HepG2 (cell line): Measurements from ENCODE around the gene ATF3. TPM values are rescaled to one million over a fixed set of nuclear protein-coding genes. Genes with fewer than 3 reads are reported as not detected.
"Not testable (repeated sequence)": the region's sequence is repeated elsewhere in the genome, so short reads cannot be mapped to it uniquely, and the experiment has no call there.

Experiments
- ATAC-seq: fragments of 200-7000 bp; cut with Tn5 transposase; 3 replicates; pipeline ENCODE4 v1.9.1; 2020; ENCODE audit warnings: mild to moderate bottlenecking, moderate library complexity
- BruUV-seq: library from RNA; stranded (reverse); fragments of 400-500 nt; replicated peaks from 2 replicates; lab custom pipeline; 2021; lab: Mats Ljungman, UMichigan
- CTCF ChIA-PET: fragments of 300-600 bp; formaldehyde crosslinking; extraction: SDS; loops from one replicate; lab custom pipeline; 2021; ENCODE audit warnings: low total read pairs, inconsistent platforms, low intra/inter-chr PET ratio; lab: Yijun Ruan, JAX
- POLR2A ChIA-PET: fragments of 350-600 bp; sonication (Branson Sonifier 250); formaldehyde crosslinking; loops from one replicate; lab custom pipeline; 2020; ENCODE audit warnings: antibody characterized with exemption, inconsistent platforms; lab: Yijun Ruan, JAX
- DNase-seq: peaks from one replicate; pipeline ENCODE4 v3.0.0-alpha.2; 2015; ENCODE audit warnings: low spot score
- FAIRE-seq: peaks from 3 replicates; lab custom pipeline; 2011; peaks lifted over from hg19 to GRCh38; lab: Jason Lieb, UNC
- H2AFZ ChIP-seq: one replicate; pipeline ENCODE4 v1.6.1; 2011; ENCODE audit warnings: low read length, inconsistent platforms
- H3K27ac ChIP-seq: fragments of 300-600 bp; 3 replicates; pipeline ENCODE4 v1.8.0; 2011; ENCODE audit warnings: mixed run types, mild to moderate bottlenecking, mixed read lengths, low read length, inconsistent platforms; ENCODE audit not compliant: insufficient read depth; ENCODE audit errors: extremely low read length
- H3K27me3 ChIP-seq, 2 experiments: fragments of 200-600 bp in 1 of 2; 2 replicates in 1 of 2; 3 replicates in 1 of 2; pipeline versions ENCODE4 v1.6.0 to v1.8.0; 2011; ENCODE audit warnings: low read length in 2 of 2, mild to moderate bottlenecking in 2 of 2, moderate library complexity in 2 of 2, inconsistent platforms in 1 of 2; ENCODE audit not compliant: insufficient read depth in 2 of 2, control insufficient read depth in 1 of 2
- H3K36me3 ChIP-seq, 2 experiments: fragments of 200-600 bp in 1 of 2; replicated peaks in 1 of 2; 2 replicates in 1 of 2; 3 replicates in 1 of 2; pipeline versions ENCODE4 v1.5.1 to v1.8.0; 2011; ENCODE audit warnings: low read length in 2 of 2, inconsistent platforms in 1 of 2; ENCODE audit not compliant: insufficient read depth in 2 of 2, control insufficient read depth in 1 of 2
- H3K4me1 ChIP-seq: 2 replicates; pipeline ENCODE4 v1.5.1; 2012; ENCODE audit warnings: low read length, inconsistent platforms; ENCODE audit not compliant: insufficient read depth
- H3K4me2 ChIP-seq: 2 replicates; pipeline ENCODE4 v1.6.0; 2011; ENCODE audit warnings: low read depth, low read length, inconsistent platforms
- H3K4me3 ChIP-seq, 3 experiments: fragments of 200-600 bp in 1 of 3; sonication (generic), shearing (Covaris generic) in 1 of 3; replicated peaks in 1 of 3; 2 replicates each; pipeline ENCODE4 v1.5.1; 2011 to 2016; ENCODE audit warnings: low read length in 3 of 3, inconsistent platforms in 2 of 3, low read depth in 2 of 3, mild to moderate bottlenecking in 2 of 3, control low read depth in 1 of 3, mixed read lengths in 1 of 3; ENCODE audit not compliant: insufficient read depth in 1 of 3
- H3K79me2 ChIP-seq: one replicate; pipeline ENCODE4 v1.6.1; 2011; ENCODE audit warnings: low read length, inconsistent platforms; ENCODE audit not compliant: insufficient read depth
- H3K9ac ChIP-seq: 2 replicates; pipeline ENCODE4 v1.6.0; 2011; ENCODE audit warnings: mild to moderate bottlenecking, low read depth, low read length, inconsistent platforms; ENCODE audit not compliant: insufficient read depth
- H3K9me3 ChIP-seq: 2 replicates; pipeline ENCODE4 v1.5.1; 2012; ENCODE audit warnings: mild to moderate bottlenecking, low read length
- H4K20me1 ChIP-seq: 2 replicates; pipeline ENCODE4 v1.6.0; 2011; ENCODE audit warnings: inconsistent platforms, mild to moderate bottlenecking, low read length, moderate library complexity; ENCODE audit not compliant: insufficient read depth
- ERF ChIP-seq: IDR thresholded peaks from 2 replicates; pipeline ENCODE4 v1.6.1; 2018; ENCODE audit warnings: missing biosample characterization, missing genetic modification reagents
- FOXA3 ChIP-seq: IDR thresholded peaks from 2 replicates; pipeline ENCODE4 v1.6.1; 2016; ENCODE audit warnings: missing genetic modification reagents, missing compliant biosample characterization
- GATAD2A ChIP-seq: IDR thresholded peaks from 2 replicates; pipeline ENCODE4 v1.6.1; 2016
- HDAC1 ChIP-seq: sonication (generic); formaldehyde crosslinking; IDR thresholded peaks from 2 replicates; pipeline ENCODE4 v1.5.1; 2020; ENCODE audit warnings: mild to moderate bottlenecking, missing genetic modification reagents
- HIC2 ChIP-seq: sonication (generic); formaldehyde crosslinking; IDR thresholded peaks from 2 replicates; pipeline ENCODE4 v1.9.0; 2022; ENCODE audit warnings: low read depth, missing genetic modification reagents
- HOXA3 ChIP-seq: sonication (generic); formaldehyde crosslinking; IDR thresholded peaks from 2 replicates; pipeline ENCODE4 v1.5.0; 2020; ENCODE audit warnings: missing genetic modification reagents
- LCORL ChIP-seq, 2 experiments: fragments of 450-650 bp in 1 of 2; sonication (generic) in 1 of 2; formaldehyde crosslinking in 1 of 2; IDR thresholded peaks; 2 replicates each; pipeline versions ENCODE4 v1.5.0 to v1.6.1; 2017 to 2020; ENCODE audit warnings: antibody characterized with exemption in 1 of 2, missing genetic modification reagents in 1 of 2
- MEIS1 ChIP-seq: sonication (generic); formaldehyde crosslinking; IDR thresholded peaks from 2 replicates; pipeline ENCODE4 v1.9.0; 2021; ENCODE audit warnings: mild to moderate bottlenecking, missing genetic modification reagents, moderate library complexity, borderline replicate concordance
- REPIN1 ChIP-seq: sonication (generic); formaldehyde crosslinking; IDR thresholded peaks from 2 replicates; pipeline ENCODE4 v1.8.0; 2022; ENCODE audit warnings: missing genetic modification reagents, low read depth, mild to moderate bottlenecking, borderline replicate concordance
- SAP130 ChIP-seq: IDR thresholded peaks from 2 replicates; pipeline ENCODE4 v1.6.1; 2016; ENCODE audit warnings: low read depth
- SOX6 ChIP-seq, 2 experiments: fragments of 450-650 bp in 1 of 2; sonication (generic) in 1 of 2; formaldehyde crosslinking in 1 of 2; IDR thresholded peaks; 2 replicates each; pipeline versions ENCODE4 v1.4.0 to v1.6.1; 2017 to 2020; ENCODE audit warnings: antibody characterized with exemption in 1 of 2, mild to moderate bottlenecking in 1 of 2, missing genetic modification reagents in 1 of 2
- ZNF281 ChIP-seq: sonication (generic); formaldehyde crosslinking; IDR thresholded peaks from 2 replicates; pipeline ENCODE4 v1.4.0; 2020; ENCODE audit warnings: missing genetic modification reagents, borderline replicate concordance
- ZNF343 ChIP-seq: sonication (generic); formaldehyde crosslinking; IDR thresholded peaks from 2 replicates; pipeline ENCODE4 v1.4.0; 2020; ENCODE audit warnings: mild to moderate bottlenecking, missing genetic modification reagents
- WGBS: methylation state at CpG from one replicate; pipeline ENCODE4 v1.1.6; 2017; ENCODE audit warnings: low lambda C conversion rate; 5-methylcytosine and 5-hydroxymethylcytosine counted together
- in situ Hi-C: cut with HindIII; loops from 2 replicates; pipeline ENCODE4 v1.10.0; 2017; ENCODE audit warnings: low pct_unique_long_range_greater_than_20kb; ENCODE audit not compliant: extremely low pct_ligation_motif_present
- intact Hi-C: fragments of 100-400 bp; cut with micrococcal nuclease; formaldehyde crosslinking; loops from one replicate; pipeline ENCODE4 v1.10.0; 2022; ENCODE audit not compliant: unreplicated experiment
- polyA plus RNA-seq, 8 experiments: library from polyadenylated mRNA; depleted of rRNA in 3 of 8; stranded (reverse) in 7 of 8; unstranded in 1 of 8; fragments of >200 nt; fragmentation: Illumina TruSeq in 4 of 8; extraction: Trizol in 4 of 8; gene quantifications; 2 replicates each; pipeline versions ENCODE4 v1.2.1 to v1.2.3, GENCODE V29; 2011 to 2016; ENCODE audit warnings: low read depth in 4 of 8, missing spikeins in 1 of 8, mixed read lengths in 1 of 8; ENCODE audit not compliant: insufficient read depth in 1 of 8
- total RNA-seq, 5 experiments: library from RNA; depleted of rRNA; stranded (reverse); fragments of >200 nt; fragmentation: Illumina TruSeq; extraction: Trizol; gene quantifications; 2 replicates each; pipeline ENCODE4 v1.2.3, GENCODE V29; 2016; ENCODE audit warnings: low read depth in 1 of 5
- TF ChIP-seq, protein P1 (sequence below): sonication (generic); formaldehyde crosslinking; IDR thresholded peaks from 2 replicates; pipeline ENCODE4 v1.4.0; 2020; ENCODE audit warnings: missing genetic modification reagents
- TF ChIP-seq, protein P2 (sequence below): sonication (generic); formaldehyde crosslinking; IDR thresholded peaks from 2 replicates; pipeline ENCODE4 v1.5.1; 2020; ENCODE audit warnings: mild to moderate bottlenecking, moderate library complexity, missing genetic modification reagents

ATF3 gene
- total and polyA plus RNA-seq, 2 of the 13 experiments (the other 11 are each of a cell fraction or from before 2014, with no cell fraction given), result 5.0 to 13.0 TPM

DNA sequence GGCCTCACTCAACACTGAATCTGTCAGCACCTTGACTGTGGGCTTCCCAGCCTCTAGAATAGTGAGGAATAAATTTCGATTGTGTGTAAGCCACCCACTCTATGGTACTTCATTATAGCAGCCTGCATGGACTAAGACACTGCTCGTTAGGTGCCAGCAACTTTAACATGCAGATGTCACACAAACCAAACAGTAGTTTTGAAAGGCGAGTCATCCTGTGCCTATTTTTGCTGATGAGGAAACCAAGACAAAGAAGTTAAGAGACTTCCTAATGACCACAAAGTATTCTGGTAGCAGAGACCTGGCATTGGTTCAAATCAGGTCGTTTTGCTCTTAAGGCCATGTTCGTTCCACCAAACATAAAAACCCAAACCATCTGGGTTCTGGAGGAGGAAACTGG lies 48.2 kb downstream of the ATF3 start (continued):
- TF ChIP-seq HIC2 (CRISPR knock-in tag) (no peak), REPIN1 (no peak), ERF (CRISPR knock-in tag) (no peak), ZNF343 (CRISPR knock-in tag) (no peak)

GRCh38 chr1:212658250-212658649 lies 49.7 kb downstream of the ATF3 start:
- H3K27ac ChIP-seq; H3K9ac ChIP-seq; H3K36me3 ChIP-seq; H3K9me3 ChIP-seq; BruUV-seq; DNase-seq; H3K4me1 ChIP-seq; CTCF ChIA-PET; H4K20me1 ChIP-seq; intact Hi-C loops; H3K79me2 ChIP-seq; FAIRE-seq; H2AFZ ChIP-seq; ATAC-seq; in situ Hi-C loops; TF ChIP-seq LCORL, SOX6 (IDR thresholded peaks at IDR 0.05): not testable (repeated sequence)
- peak overlapping the region in 1 of 3 experiments; percentile 33; a peak in 2 of 6 replicates for H3K4me3 ChIP-seq
- 3% methylated on average over 5 of the region's 7 CpGs for WGBS
- H3K4me2 ChIP-seq, result peak overlapping the region; percentile 55
- H3K27me3 ChIP-seq, result peaks cover 0 to 16% of the 10 kb centered on the region in 2 experiments; a peak in 1 of 5 replicates
- POLR2A ChIA-PET, result interaction anchor here (1.5 kb wide), 1 partner anchor 50 kb away, joined by 6 read pairs; the partner anchor contains the start of gene ATF3
- TF ChIP-seq LCORL (CRISPR knock-in tag; IDR thresholded peaks at IDR 0.05), result peak; percentile 34; the same call in 1 of the 2 replicates
- peak; percentile 96 for TF ChIP-seq ZNF281 (CRISPR knock-in tag)
- TF ChIP-seq HOXA3 (CRISPR knock-in tag), result peak; percentile 40; the same call in 1 of the 2 replicates
- TF ChIP-seq HDAC1 (CRISPR knock-in tag), result 0 out of 2 replicates have a peak, but pooled peaks have one; percentile 44
- TF ChIP-seq MEIS1 (CRISPR knock-in tag), result 0 out of 2 replicates have a peak, but pooled peaks have one; percentile 36
- TF ChIP-seq FOXA3, result peak; percentile 76
- TF ChIP-seq, protein P1, sequence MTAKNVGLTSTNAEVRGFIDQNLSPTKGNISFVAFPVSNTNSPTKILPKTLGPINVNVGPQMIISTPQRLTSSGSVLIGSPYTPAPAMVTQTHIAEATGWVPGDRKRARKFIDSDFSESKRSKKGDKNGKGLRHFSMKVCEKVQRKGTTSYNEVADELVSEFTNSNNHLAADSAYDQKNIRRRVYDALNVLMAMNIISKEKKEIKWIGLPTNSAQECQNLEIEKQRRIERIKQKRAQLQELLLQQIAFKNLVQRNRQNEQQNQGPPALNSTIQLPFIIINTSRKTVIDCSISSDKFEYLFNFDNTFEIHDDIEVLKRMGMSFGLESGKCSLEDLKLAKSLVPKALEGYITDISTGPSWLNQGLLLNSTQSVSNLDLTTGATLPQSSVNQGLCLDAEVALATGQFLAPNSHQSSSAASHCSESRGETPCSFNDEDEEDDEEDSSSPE (CRISPR knock-in tag), result peak; percentile 65
- peak; percentile 58 for TF ChIP-seq SOX6 (CRISPR knock-in tag; IDR thresholded peaks at IDR 0.05)
- peak; percentile 47; the same call in 1 of the 2 replicates for TF ChIP-seq GATAD2A (CRISPR knock-in tag)
- 0 out of 2 replicates have a peak, but pooled peaks have one; percentile 22 for TF ChIP-seq SAP130 (CRISPR knock-in tag)
- TF ChIP-seq, protein P2, sequence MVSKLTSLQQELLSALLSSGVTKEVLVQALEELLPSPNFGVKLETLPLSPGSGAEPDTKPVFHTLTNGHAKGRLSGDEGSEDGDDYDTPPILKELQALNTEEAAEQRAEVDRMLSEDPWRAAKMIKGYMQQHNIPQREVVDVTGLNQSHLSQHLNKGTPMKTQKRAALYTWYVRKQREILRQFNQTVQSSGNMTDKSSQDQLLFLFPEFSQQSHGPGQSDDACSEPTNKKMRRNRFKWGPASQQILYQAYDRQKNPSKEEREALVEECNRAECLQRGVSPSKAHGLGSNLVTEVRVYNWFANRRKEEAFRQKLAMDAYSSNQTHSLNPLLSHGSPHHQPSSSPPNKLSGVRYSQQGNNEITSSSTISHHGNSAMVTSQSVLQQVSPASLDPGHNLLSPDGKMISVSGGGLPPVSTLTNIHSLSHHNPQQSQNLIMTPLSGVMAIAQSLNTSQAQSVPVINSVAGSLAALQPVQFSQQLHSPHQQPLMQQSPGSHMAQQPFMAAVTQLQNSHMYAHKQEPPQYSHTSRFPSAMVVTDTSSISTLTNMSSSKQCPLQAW (CRISPR knock-in tag), result peak; percentile 20; the same call in 1 of the 2 replicates
